Smooth muscle cell (in vitro differentiated cells): Measurements from ENCODE around the gene WFDC13. TPM values are rescaled to one million over a fixed set of nuclear protein-coding genes. Genes with fewer than 3 reads are reported as not detected.

Source experiments
- DNase-seq: peaks from one replicate; lab custom pipeline; 2025; ENCODE audit not compliant: unreplicated experiment; lab: John Stamatoyannopoulos, UW
- H2AFZ ChIP-seq: fragments of 200-600 bp; sonication (generic); 2 replicates; pipeline ENCODE4 v1.6.0; 2016; ENCODE audit warnings: antibody characterized with exemption, low read depth, mild to moderate bottlenecking
- H3F3A ChIP-seq: fragments of 200-600 bp; sonication (generic); 2 replicates; pipeline ENCODE4 v1.6.0; 2017; ENCODE audit warnings: antibody characterized with exemption, low read depth
- H3K27ac ChIP-seq: fragments of 200-600 bp; sonication (generic); 2 replicates; pipeline ENCODE4 v1.5.1; 2016; ENCODE audit warnings: low read depth, mild to moderate bottlenecking
- H3K27me3 ChIP-seq: fragments of 200-600 bp; sonication (generic); 2 replicates; pipeline ENCODE4 v1.6.1; 2016; ENCODE audit warnings: low read depth, mild to moderate bottlenecking
- H3K36me3 ChIP-seq: fragments of 200-600 bp; sonication (generic); 2 replicates; pipeline ENCODE4 v1.5.1; 2016; ENCODE audit warnings: low read depth
- H3K4me1 ChIP-seq: fragments of 200-600 bp; sonication (generic); 2 replicates; pipeline ENCODE4 v1.5.1; 2016; ENCODE audit warnings: low read depth
- H3K4me2 ChIP-seq: fragments of 200-600 bp; sonication (generic); 2 replicates; pipeline ENCODE4 v1.6.0; 2016; ENCODE audit warnings: mild to moderate bottlenecking
- H3K4me3 ChIP-seq: fragments of 200-600 bp; sonication (generic); 2 replicates; pipeline ENCODE4 v1.5.1; 2016; ENCODE audit warnings: mild to moderate bottlenecking
- H3K79me2 ChIP-seq: fragments of 200-600 bp; sonication (generic); 2 replicates; pipeline ENCODE4 v1.6.0; 2016; ENCODE audit warnings: low read depth, mild to moderate bottlenecking
- H3K9ac ChIP-seq: fragments of 200-600 bp; sonication (generic); 2 replicates; pipeline ENCODE4 v1.6.0; 2016; ENCODE audit warnings: low read depth
- H3K9me3 ChIP-seq: fragments of 200-600 bp; sonication (generic); replicated peaks from 2 replicates; pipeline ENCODE4 v1.5.1; 2016; ENCODE audit warnings: low read depth
- H4K20me1 ChIP-seq: fragments of 200-600 bp; sonication (generic); 2 replicates; pipeline ENCODE4 v1.6.0; 2016; ENCODE audit warnings: low read depth
- CTCF ChIP-seq: fragments of 200-600 bp; sonication (generic); IDR thresholded peaks from 2 replicates; pipeline ENCODE4 v1.5.1; 2017; ENCODE audit warnings: borderline replicate concordance, mild to moderate bottlenecking, antibody characterized with exemption; ENCODE audit not compliant: insufficient read depth, poor library complexity, severe bottlenecking
- WGBS: methylation state at CpG from one replicate; pipeline ENCODE4 v1.1.7; 2016; ENCODE audit warnings: low lambda C conversion rate; 5-methylcytosine and 5-hydroxymethylcytosine counted together
- microRNA-seq: library from miRNA; unstranded; fragments of <30 nt; microRNA quantifications from one replicate; pipeline ENCODE4, GENCODE V29; 2016; ENCODE audit warnings: borderline number of aligned reads
- polyA plus RNA-seq: library from polyadenylated mRNA; unstranded; fragments of >200 nt; fragmentation: Nextera tagmentation; extraction: Ambion mirVana; gene quantifications from 2 replicates; pipeline ENCODE4 v1.2.1, GENCODE V29; 2016
- small RNA-seq: library from RNA; depleted of rRNA; stranded (forward); fragments of <200 nt; gene quantifications from one replicate; pipeline ENCODE3, GENCODE V24; 2014
- total RNA-seq: library from RNA; depleted of rRNA; stranded (reverse); fragments of >200 nt; gene quantifications from 2 replicates; pipeline ENCODE4 v1.2.3, GENCODE V29; 2014

The WFDC13 gene
- total and polyA plus RNA-seq, 2 experiments from 2014 or later: not detected

DNA sequence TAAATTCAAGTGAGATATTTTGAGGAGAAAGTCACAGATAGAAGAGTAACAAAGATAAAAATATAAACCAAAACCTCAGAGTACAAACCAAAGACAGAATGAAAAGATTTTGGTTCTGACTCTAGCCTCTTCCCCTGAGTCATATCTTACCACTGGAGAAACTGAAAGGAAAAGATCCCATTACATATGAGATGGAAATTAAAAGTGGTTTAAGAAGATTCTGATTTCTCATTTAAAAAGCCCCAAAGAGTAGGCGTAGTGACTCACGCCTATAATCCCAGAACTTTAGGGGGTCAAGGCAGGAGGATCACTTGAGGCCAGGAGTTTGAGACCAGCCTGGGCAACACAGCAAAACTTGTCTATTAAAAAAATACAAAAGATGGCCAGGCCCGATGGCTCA lies 50.9 kb downstream of the WFDC13 start:
- no peaks in the 10 kb centered on the region for H3K4me1 ChIP-seq
- peak overlapping the region; percentile 35 for H3K27ac ChIP-seq
- no peaks in the 10 kb centered on the region for H3F3A ChIP-seq
- H3K27me3 ChIP-seq: no peaks in the 10 kb centered on the region
- H3K4me3 ChIP-seq: no peak overlapping the region
- no peak overlapping the region for H2AFZ ChIP-seq
- no peak for DNase-seq
- peak overlapping the region; percentile 15 for H3K4me2 ChIP-seq
- H3K36me3 ChIP-seq: no peaks in the 10 kb centered on the region
- H3K9ac ChIP-seq: no peak overlapping the region
- TF ChIP-seq CTCF: no peak
- H3K79me2 ChIP-seq: no peaks in the 10 kb centered on the region
- WGBS: 53% methylated on average over 3 of the region's 3 CpGs
- peaks cover 4% of the 10 kb centered on the region for H4K20me1 ChIP-seq
- H3K9me3 ChIP-seq: no peaks in the 10 kb centered on the region

GRCh38 chr20:45758096-45758495 lies 56.3 kb downstream of the WFDC13 start:
- no peak overlapping the region for H3K4me3 ChIP-seq
- no peak for TF ChIP-seq CTCF
- H4K20me1 ChIP-seq: no peaks in the 10 kb centered on the region

More at GRCh38 chr20:45758096-45758495, 56.3 kb downstream of the WFDC13 start:
- Histone ChIP-seq H3K27me3 (no peaks in the 10 kb centered on the region), H3K4me2 (no peak overlapping the region), H3K9me3 (no peaks in the 10 kb centered on the region), H3F3A (no peaks in the 10 kb centered on the region), H3K4me1 (no peaks in the 10 kb centered on the region), H2AFZ (no peak overlapping the region), H3K9ac (no peak overlapping the region), H3K27ac (no peak overlapping the region), H3K36me3 (no peaks in the 10 kb centered on the region), H3K79me2 (no peaks in the 10 kb centered on the region)
- WGBS: 88% methylated on average over 4 of the region's 4 CpGs
- no peak for DNase-seq

Small RNA genes within 50 kb of the gene (microRNA-seq; reads per million reads assigned to microRNA genes)
- gene MIR3617: 21.0 reads per million, percentile 28 among the genes with 10 or more reads in this experiment

Small RNA genes within 50 kb of the gene (small RNA-seq; reads per million reads assigned to genes)
- not detected for gene MIR3617
- not detected for gene SPINT5P

Other genes starting within 250 kb of the WFDC13 start
- gene WFDC2, start 232.3 kb upstream of the WFDC13 start, total RNA-seq: 3.0 and 5.7 TPM in 2 replicates
- 9.5 and 42.9 TPM in 2 replicates for gene WFDC2, start 232.3 kb upstream of the WFDC13 start, polyA plus RNA-seq
- gene SPINT3, start 186.4 kb upstream of the WFDC13 start, total RNA-seq: not detected in 2 replicates
- gene SPINT3, start 186.4 kb upstream of the WFDC13 start, polyA plus RNA-seq: not detected in 2 replicates
- gene WFDC6, start 162.6 kb upstream of the WFDC13 start, total RNA-seq: not detected in 2 replicates
- not detected in 2 replicates for gene WFDC6, start 162.6 kb upstream of the WFDC13 start, polyA plus RNA-seq
- gene EPPIN, start 154.6 kb upstream of the WFDC13 start, total RNA-seq: not detected in 2 replicates
- gene EPPIN, start 154.6 kb upstream of the WFDC13 start, polyA plus RNA-seq: not detected in 2 replicates
- not detected in 2 replicates for gene WFDC8, start 122.8 kb upstream of the WFDC13 start, total RNA-seq
- not detected in 2 replicates for gene WFDC8, start 122.8 kb upstream of the WFDC13 start, polyA plus RNA-seq
- gene WFDC10A, start 72.3 kb upstream of the WFDC13 start, total RNA-seq: not detected in 2 replicates
- gene WFDC10A, start 72.3 kb upstream of the WFDC13 start, polyA plus RNA-seq: not detected in 2 replicates
- not detected in 2 replicates for gene WFDC9, start 70.8 kb upstream of the WFDC13 start, total RNA-seq
- gene WFDC9, start 70.8 kb upstream of the WFDC13 start, polyA plus RNA-seq: not detected in 2 replicates
- gene WFDC11, start 31.8 kb upstream of the WFDC13 start, total RNA-seq: not detected in 2 replicates
- not detected in 2 replicates for gene WFDC11, start 31.8 kb upstream of the WFDC13 start, polyA plus RNA-seq
- gene WFDC10B, start 3.0 kb downstream of the WFDC13 start, total RNA-seq: not detected in 2 replicates
- gene WFDC10B, start 3.0 kb downstream of the WFDC13 start, polyA plus RNA-seq: 0.31 TPM in 1 of 2 replicates, not detected in the other
- gene SPINT4, start 20.3 kb downstream of the WFDC13 start, total RNA-seq: not detected in 2 replicates
- not detected in 2 replicates for gene SPINT4, start 20.3 kb downstream of the WFDC13 start, polyA plus RNA-seq
- gene WFDC3, start 89.8 kb downstream of the WFDC13 start, total RNA-seq: not detected in 2 replicates
- gene WFDC3, start 89.8 kb downstream of the WFDC13 start, polyA plus RNA-seq: 0.64 TPM in 1 of 2 replicates, not detected in the other
- gene DNTTIP1, start 89.9 kb downstream of the WFDC13 start, total RNA-seq: 15.3 and 19.4 TPM in 2 replicates
- 52.6 and 55.4 TPM in 2 replicates for gene DNTTIP1, start 89.9 kb downstream of the WFDC13 start, polyA plus RNA-seq
- gene UBE2C, start 110.6 kb downstream of the WFDC13 start, total RNA-seq: 25.8 and 35.1 TPM in 2 replicates
- gene UBE2C, start 110.6 kb downstream of the WFDC13 start, polyA plus RNA-seq: 61.2 and 66.5 TPM in 2 replicates
- gene TNNC2, start 125.3 kb downstream of the WFDC13 start, total RNA-seq: 1.7 TPM in 1 of 2 replicates, not detected in the other
- 0.78 and 1.2 TPM in 2 replicates for gene TNNC2, start 125.3 kb downstream of the WFDC13 start, polyA plus RNA-seq
- 10.9 and 14.7 TPM in 2 replicates for gene SNX21, start 131.8 kb downstream of the WFDC13 start, total RNA-seq
- gene SNX21, start 131.8 kb downstream of the WFDC13 start, polyA plus RNA-seq: 14.4 and 17.8 TPM in 2 replicates
- gene ACOT8, start 155.4 kb downstream of the WFDC13 start, total RNA-seq: 30.2 and 31.9 TPM in 2 replicates
- gene ACOT8, start 155.4 kb downstream of the WFDC13 start, polyA plus RNA-seq: 32.6 and 43.8 TPM in 2 replicates
- 4.9 and 6.5 TPM in 2 replicates for gene ZSWIM3, start 155.6 kb downstream of the WFDC13 start, total RNA-seq
- 1.4 and 2.1 TPM in 2 replicates for gene ZSWIM3, start 155.6 kb downstream of the WFDC13 start, polyA plus RNA-seq
- gene ZSWIM1, start 179.2 kb downstream of the WFDC13 start, total RNA-seq: 10.5 and 12.2 TPM in 2 replicates
- 5.7 and 6.7 TPM in 2 replicates for gene ZSWIM1, start 179.2 kb downstream of the WFDC13 start, polyA plus RNA-seq
- gene SPATA25, start 185.6 kb downstream of the WFDC13 start, total RNA-seq: 0.54 and 1.2 TPM in 2 replicates
- 0.43 TPM in 1 of 2 replicates, not detected in the other for gene SPATA25, start 185.6 kb downstream of the WFDC13 start, polyA plus RNA-seq
- 0.31 and 3.3 TPM in 2 replicates for gene NEURL2, start 189.2 kb downstream of the WFDC13 start, total RNA-seq
- gene NEURL2, start 189.2 kb downstream of the WFDC13 start, polyA plus RNA-seq: 3.7 and 4.7 TPM in 2 replicates
- 74.8 and 79.7 TPM in 2 replicates for gene CTSA, start 189.3 kb downstream of the WFDC13 start, total RNA-seq
- gene CTSA, start 189.3 kb downstream of the WFDC13 start, polyA plus RNA-seq: 132 and 138 TPM in 2 replicates
- gene PLTP, start 210.1 kb downstream of the WFDC13 start, total RNA-seq: 81.0 and 93.3 TPM in 2 replicates
- gene PLTP, start 210.1 kb downstream of the WFDC13 start, polyA plus RNA-seq: 197 and 262 TPM in 2 replicates
- gene PCIF1, start 232.6 kb downstream of the WFDC13 start, total RNA-seq: 13.5 and 15.4 TPM in 2 replicates
- gene PCIF1, start 232.6 kb downstream of the WFDC13 start, polyA plus RNA-seq: 37.2 and 38.9 TPM in 2 replicates